Measurements from ENCODE around the gene ZNF175. TPM values are rescaled to one million over a fixed set of nuclear protein-coding genes. Genes with fewer than 3 reads are reported as not detected.

The ZNF175 gene
- total and polyA plus RNA-seq, 12 donors, result 1.6 to 9.6 (median 8.1) TPM

- Histone ChIP-seq H3K27me3 (peaks cover 0 to 32% (median 25%) of the 10 kb centered on the region in 7 donors), H3K4me1 (peaks cover 0 to 17% (median 14%) of the 10 kb centered on the region in 9 donors), H3K9me3 (no peaks in the 10 kb centered on the region), H3K27ac (no peak overlapping the region), H3K36me3 (no peaks in the 10 kb centered on the region), H3K4me3 (peak overlapping the region in 5 of 10 donors; percentile 70 to 81 (median 76))
- intact Hi-C loops (cut with DNase I), result loop anchor here in 4 of 10 donors (5.0 to 10.0 kb wide), 2 partner anchors 488 to 491 kb away; partner anchors contain the start of gene CTU1 (in 4 of the 4)
- DNase-seq (no peak), ATAC-seq (no peak)
- 71 to 88% methylated on average over 8 of the region's 8 CpGs for WGBS, 2 donors
- no peak for TF ChIP-seq CTCF (IDR thresholded peaks at IDR 0.05)
These were observed 24.4 kb downstream of the ZNF175 start for GRCh38 chr19:51595190-51596175.

- DNase-seq (no peak), ATAC-seq (no peak)
- Histone ChIP-seq H3K36me3 (no peaks in the 10 kb centered on the region), H3K27me3 (peaks cover 0 to 51% (median 39%) of the 10 kb centered on the region in 7 donors), H3K4me1 (peaks cover 0 to 15% (median 11%) of the 10 kb centered on the region in 9 donors), H3K27ac (no peak overlapping the region), H3K9me3 (no peaks in the 10 kb centered on the region), H3K4me3 (no peak overlapping the region)
- TF ChIP-seq CTCF (IDR thresholded peaks at IDR 0.05), result no peak
- intact Hi-C loops (cut with DNase I), result loop anchor here in 4 of 10 donors (5.0 to 10.0 kb wide), 2 partner anchors 491 to 494 kb away; partner anchors contain the start of gene CTU1 (in 4 of the 4)
- 95 to 96% methylated on average over 31 of the region's 31 CpGs for WGBS, 2 donors
These were observed 27.3 kb downstream of the ZNF175 start for GRCh38 chr19:51598159-51598915.

GRCh38 chr19:51599084-51599483 is 28.0 kb downstream of the ZNF175 start:
- Histone ChIP-seq H3K4me3 (no peak overlapping the region), H3K27ac (no peak overlapping the region), H3K36me3 (no peaks in the 10 kb centered on the region), H3K27me3 (peaks cover 0 to 51% (median 39%) of the 10 kb centered on the region in 7 donors), H3K4me1 (peaks cover 0 to 8% (median 5%) of the 10 kb centered on the region in 9 donors), H3K9me3 (no peaks in the 10 kb centered on the region)
- no peak for ATAC-seq
- 94 to 95% methylated on average over 10 of the region's 10 CpGs for whole genome bisulfite sequencing, 2 donors
- TF ChIP-seq CTCF (IDR thresholded peaks at IDR 0.05), result no peak
- intact Hi-C loops (cut with DNase I), result loop anchor here in 4 of 10 donors (5.0 to 10.0 kb wide), 2 partner anchors 492 to 494 kb away; partner anchors contain the start of gene CTU1 (in 4 of the 4)
- no peak for DNase-seq

Data from heart right ventricle (tissue), 16 donors.